HG02678 (cell line): ENCODE measurements around the gene JAZF1.

ENCODE experiments used
- ATAC-seq: cut with Tn5 transposase; IDR thresholded peaks from one replicate; pipeline ENCODE4 v1.9.1; 2021; ENCODE audit warnings: mild to moderate bottlenecking, moderate library complexity; ENCODE audit not compliant: unreplicated experiment

The JAZF1 gene

DNA sequence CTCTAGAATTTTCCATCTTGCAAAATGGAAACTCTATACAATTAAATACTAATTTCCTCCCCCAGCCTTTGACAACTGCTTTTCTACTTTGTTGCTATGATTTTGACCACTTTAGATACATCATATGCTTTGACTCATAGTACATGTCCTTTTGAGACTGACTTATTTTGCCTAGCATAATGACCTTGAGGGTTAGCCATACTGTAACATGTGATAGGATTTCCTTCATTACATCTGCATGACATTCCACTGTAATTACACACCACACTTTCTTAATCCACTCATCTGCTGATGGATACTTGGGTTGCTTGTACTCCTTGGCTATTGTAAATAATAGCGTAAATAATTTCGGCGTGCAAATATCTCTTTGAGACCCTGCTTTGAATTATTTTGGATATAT, 127.7 kb downstream of the JAZF1 start:
- no peak for ATAC-seq

DNA sequence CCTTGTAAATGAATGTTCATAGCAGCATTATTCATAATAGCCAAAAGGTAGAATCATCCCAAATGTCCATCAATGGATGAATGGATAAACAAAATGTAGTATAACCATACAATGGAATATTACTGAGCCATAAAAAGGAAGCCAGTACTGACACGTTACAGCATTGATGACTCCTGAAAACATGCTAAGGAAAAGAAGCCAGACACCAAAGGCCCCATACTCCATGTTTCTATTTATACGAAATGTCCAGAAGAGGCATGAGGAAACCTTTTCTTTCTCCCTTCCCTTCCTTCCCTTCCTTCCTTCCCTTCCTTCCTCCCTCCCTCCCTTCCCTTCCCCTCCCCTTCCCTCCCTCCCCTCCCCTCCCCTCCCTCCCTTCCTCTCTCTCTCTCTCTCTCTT, 131.9 kb downstream of the JAZF1 start:
- ATAC-seq = no peak

DNA sequence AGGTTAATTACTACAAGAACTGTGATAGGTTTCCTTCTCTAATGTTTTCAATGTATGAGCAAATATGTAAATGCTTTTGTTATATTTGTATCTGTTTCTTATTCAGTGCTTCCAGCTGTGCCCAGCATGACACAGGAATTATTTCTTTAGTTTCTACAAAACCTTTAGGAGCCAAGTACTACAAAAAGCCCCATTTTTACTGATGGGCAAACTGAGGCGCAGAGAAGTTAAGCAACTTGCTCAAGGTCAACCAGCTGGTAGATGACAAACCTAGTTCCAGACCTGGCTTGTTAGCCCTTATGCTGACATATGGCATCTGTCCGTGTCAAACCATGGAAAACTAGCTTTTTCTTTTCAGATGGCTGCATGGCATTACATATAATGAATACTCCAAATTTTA, 134.6 kb downstream of the JAZF1 start:
- no peak for ATAC-seq

DNA sequence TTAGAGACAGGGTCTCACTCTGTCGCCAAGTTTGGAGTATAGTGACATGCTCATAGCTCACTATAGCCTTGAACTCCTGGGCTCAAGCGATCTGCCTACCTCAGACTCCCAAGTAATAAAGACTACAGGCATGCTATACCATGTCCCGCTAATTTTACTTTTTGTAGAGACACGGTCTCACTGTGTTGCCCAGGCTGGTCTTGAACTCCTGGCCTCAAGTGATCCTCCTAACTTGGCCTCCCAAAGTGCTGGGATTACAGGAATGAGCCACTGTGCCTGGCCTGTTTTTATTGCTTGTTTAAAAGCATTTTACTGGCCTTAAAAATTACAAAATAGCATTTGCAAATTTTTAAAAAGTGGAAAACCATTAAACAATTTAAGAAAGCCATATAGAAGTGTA, 135.0 kb downstream of the JAZF1 start:
- ATAC-seq = no peak

DNA sequence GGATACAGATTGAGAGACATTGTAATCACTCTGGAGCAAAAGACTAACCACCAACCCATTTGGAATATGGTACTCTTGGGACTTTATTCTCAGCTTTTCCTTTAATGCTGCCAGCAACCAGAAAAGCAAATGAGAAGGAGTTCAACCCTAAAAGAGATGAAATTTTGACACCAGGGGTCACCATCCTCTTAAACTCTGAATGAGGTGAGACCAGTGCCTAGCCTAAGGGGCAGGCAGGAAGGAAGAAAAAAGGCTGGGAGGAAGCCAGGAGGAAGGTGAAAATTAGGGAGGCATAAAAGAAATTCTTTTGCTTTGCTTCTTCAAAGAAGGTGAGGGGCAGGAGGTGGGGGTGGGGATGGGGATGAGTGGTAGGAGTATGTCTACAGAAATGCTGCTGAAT, 135.8 kb downstream of the JAZF1 start:
- no peak for ATAC-seq

DNA sequence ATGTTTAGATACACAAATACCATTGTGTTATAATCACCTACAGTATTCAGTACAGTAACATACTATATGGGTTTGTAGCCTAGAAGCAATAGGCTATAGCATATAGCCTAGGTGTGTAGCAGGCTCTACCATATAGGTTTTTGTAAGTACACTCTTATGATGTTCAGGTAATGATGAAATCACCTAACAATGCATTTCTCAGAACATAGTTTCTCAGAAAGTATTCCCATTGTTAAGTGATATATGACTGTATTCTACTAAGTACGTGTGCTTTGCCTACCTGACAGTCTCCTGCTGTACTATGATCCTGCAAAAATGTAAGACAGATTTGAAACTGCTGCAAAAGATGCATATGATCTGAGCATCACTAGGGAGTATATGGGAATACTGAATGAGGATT, 137.9 kb downstream of the JAZF1 start:
- no peak for ATAC-seq

DNA sequence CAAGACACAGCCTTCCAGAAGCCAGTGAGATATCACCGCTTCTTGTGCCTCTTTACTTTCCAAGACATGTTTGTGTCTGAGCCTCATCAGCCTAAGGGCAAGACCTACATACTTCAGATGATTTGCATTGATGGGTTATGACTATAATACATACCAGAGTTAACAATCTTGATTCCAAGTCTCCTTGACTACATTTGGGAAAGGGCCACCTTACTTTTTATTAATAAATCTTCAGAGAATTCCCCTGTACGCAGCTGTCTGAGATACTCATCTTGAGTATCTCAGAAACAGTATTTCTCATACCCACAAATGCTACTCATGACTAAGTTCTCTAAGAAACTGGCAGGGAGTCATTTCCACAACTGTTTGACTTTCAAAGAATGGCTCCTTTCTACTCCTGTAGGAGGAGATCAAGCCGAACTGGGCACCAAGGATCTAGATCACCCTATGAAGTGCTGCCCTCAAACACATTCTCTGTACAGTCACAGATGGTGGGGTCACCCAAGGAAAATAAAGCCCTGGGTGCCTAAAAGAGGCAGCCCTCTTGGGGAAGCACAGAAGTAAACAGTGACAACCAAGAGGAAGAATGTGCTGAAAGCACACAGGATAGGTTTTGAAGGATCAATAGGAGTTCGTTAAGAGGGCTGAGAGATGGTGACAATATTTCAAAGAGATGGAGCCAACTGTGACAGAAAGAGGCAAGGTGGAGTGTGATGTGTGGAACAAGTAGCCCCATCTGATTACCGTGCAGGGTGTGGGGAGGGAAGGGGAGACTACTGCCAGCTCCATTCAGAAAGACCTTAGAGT, 138.9 kb downstream of the JAZF1 start:
- ATAC-seq = no peak

DNA sequence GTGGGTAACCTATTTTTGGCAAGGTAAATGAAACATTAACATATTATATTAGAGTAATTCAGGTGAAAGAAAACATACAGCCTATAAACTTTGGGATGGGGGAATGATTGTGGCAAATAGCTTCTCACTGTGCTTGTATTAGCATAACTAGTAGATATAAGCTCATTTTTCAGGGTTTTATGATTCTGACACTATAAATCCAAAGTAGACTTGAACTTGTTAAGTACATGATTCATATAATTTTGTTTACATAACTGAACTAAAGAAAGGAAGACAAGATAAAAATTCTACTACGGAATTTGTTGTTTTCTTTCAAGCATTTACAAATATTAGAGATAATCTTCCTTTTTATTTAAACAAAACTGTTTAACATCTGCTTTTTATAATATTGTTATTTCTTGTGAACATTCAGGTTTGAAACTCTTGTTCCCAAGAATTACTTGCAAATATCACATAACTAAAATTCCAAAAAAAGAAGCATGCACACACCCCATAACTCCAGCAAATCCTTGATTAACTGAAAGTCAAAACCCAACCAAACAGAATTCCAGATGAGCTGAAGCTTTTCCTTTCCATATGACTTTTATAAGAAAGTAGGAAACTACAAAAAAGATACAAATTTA, 142.3 kb downstream of the JAZF1 start:
- no peak for ATAC-seq

DNA sequence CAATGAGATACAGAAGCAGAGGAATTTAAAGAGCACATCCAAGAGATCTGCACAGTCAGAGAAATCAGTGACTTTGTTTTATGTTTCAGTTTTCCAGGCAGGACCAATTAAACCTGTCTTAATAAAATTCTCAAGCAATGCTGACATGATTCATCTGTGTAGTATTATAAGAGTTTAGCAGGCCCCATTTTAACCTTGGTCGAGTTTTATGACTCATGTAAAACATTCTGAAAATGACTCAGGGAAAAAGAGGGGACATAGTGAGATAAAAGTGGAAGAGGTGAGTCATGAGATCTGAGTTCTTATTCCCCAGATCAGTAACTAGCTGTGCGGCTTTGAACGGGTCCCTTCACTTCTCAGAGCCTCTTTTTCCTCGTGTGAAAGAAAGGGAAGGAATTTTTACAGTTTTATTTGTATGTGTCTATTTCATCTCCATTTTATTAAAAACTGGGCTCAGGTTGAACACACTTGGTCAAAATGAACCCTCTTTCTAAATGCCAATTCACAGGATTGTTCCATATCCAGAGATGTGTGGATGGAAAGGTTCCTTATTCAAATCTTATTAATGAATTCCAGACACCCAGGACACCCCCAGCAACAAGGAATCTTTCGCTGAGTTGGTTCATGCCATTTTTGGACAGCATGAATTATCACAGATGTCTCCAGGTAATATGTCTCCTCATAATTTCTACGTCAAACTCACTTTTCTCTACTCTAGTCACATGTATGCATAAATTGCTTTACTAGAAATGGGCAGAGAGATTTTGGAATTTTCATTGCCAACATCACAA, 143.2 kb downstream of the JAZF1 start:
- peak; percentile 87 for ATAC-seq

DNA sequence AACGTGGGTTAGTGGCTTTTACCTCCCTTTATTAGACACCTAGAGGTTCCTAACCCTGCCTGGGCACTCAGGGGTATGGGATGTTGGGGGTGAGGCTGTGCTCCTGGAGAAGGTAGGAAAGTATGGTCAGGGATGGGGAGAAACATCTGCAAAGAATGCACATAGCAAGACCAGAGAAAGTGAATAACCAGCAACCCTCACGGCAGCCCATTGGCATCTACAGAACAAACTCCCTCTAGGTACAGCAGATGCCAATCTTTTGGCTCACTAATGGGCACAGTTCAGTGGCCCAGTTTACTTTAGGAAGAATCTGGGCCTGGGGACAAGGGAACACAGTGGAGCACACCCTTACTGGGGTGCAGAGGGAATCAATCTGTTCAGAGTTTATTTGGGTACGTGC, 143.9 kb downstream of the JAZF1 start:
- ATAC-seq = no peak

DNA sequence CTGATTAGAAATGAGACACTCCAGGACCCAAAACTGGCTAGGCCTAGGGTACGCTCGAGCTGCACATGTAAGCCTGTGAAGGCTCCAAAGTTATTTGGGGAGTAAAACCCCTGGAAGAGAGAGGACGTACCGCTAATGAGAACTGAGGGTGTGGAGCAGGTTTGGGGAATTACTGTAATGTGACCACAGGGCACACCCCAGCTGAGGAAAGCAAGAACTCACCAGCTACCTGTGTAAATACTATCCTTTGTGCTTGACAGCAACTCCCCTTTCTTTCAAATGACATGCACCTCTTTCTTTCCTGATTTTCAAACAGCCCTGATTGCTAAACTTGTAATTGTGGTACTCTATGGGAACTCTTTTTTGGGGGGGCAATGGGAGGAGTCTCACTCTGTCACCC, 147.2 kb downstream of the JAZF1 start:
- ATAC-seq = no peak

DNA sequence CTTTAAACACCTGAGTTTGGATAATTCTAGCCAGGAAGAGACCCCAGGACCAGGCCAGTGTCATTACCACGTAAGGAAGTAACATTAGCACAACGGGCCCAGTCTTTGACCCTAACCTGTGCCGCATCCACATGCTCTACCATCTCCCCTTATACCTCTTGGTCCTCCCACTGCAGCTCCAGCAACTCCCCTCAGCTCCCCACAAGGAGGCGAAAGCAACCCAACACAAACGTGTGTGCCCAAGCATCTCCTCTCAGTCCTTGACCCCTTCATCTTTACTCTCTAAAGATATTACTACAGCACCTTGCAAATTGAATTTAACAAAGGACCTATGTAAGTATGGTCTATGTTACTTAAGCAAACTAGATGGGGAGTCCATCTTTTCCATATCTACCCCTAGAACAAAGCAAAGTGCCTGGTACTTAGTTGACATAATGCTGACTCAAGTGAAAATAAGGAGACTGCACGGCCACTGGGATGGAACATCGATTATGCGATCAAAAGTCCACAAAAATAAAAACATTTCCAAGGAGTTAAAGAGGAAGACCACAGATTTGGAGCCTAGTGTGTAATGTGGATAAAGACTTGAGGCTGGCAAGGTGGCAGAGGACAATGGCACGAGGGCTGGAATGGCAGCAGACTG, 147.7 kb downstream of the JAZF1 start:
- ATAC-seq = no peak

DNA sequence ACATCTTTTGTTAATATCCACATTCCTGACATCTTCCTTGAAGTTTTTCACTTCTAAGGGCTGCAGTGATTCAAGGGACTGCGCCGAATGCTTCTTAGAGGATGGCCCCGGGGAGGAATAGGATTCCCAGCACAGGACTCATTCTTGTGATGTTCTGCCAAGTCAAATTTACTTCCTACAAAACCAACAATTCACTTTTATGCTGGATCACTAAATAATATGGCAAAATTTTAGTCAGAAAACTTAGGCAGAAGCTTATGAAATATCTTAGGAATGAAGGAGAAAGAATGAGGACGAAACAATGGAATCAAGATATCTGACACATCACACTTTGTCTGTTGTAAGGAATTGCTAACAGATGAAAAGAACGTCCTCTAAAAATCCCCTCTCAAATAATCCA, 151.5 kb downstream of the JAZF1 start:
- no peak for ATAC-seq

DNA sequence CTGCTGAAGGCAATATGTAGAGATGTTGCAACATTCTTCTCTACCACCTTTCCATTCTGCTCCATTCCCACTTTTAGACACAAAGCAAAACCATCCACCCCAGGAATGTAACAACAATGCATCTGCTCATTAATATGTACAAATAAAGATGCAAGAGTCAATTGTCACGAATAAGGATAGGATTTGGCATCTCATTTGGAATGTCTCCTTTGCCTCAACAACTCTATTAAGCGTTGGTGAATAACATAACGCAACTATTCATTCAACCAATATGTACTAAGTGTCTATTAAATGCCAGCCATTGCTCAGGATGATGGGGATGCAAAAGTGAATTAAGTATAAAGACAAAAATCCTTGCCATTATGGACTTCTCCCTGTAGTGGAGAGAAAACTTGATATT, 152.1 kb downstream of the JAZF1 start:
- no peak for ATAC-seq

DNA sequence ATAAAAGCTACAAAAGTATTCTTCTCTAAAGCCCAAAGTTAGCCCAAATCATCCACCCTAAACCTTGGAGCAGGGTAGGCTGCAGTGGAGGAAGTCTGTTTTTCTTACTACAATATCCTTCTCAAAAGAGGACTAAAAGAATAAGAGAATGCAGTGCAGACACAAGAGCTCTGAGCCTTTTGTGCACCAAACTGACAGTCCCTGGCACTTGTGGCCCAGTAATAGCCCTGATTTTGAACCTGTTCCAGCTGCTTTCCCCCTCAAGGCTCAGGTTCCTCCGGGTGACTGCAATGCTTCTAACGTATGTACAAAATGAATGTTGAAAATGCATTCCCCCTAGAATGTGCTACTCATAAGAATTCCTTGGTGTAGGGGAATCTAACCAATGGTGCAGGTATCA, 154.4 kb downstream of the JAZF1 start:
- no peak for ATAC-seq

DNA sequence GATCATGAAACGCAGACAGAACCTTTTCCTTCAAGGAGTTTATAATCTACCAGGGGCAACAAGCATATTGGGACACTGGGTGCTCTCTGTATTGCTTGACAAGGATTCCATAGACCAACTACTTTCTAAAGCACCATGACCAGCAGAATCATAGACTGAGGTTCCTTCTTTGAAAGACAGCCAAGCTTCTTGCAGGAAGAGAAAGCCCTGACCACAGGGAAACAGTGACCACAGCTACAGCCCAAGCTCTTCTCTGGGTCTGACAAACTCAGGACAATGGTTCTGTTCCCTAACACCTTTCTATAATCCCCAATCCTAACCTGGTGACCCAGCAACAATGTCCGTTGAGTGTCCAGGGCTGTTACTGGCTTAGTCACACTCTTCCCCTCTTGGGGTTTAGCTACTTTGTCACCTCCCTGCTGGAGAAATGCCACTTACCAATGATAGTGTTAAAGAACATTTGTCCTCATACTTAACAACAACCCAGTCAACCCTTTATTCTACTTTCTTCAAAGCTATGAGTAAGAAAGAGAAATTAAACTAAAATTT, 155.7 kb downstream of the JAZF1 start:
- ATAC-seq = no peak

DNA sequence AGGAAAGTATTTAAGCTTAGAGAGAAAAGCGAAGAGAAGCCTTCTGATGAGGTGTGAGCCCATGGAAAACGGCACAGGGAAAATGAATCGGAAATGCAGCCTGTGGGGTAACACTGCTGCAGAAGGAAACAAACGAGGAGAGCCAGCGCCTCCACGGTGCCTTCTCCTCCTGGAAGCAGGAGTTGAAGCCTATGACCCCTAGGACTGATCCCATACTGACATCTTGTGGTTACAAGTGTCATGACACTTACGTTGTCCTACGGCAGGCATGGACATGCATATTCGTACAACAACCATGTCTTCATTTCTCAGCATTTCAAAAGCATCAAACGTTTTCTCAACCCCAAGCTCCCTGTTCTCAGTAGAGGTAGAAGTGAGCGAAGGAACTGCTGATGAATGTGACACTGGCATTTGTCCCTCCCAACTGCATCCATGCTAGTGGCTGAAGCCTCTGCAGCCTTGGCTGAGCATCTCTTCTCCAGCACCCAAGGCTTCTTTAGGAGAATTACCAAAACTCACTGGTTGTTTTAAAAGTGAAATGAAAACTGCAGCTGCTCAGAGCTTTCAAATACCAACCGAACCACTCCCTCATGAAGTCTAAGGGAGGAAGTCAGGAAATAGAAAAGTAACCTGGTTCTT, 160.2 kb downstream of the JAZF1 start:
- no peak for ATAC-seq

DNA sequence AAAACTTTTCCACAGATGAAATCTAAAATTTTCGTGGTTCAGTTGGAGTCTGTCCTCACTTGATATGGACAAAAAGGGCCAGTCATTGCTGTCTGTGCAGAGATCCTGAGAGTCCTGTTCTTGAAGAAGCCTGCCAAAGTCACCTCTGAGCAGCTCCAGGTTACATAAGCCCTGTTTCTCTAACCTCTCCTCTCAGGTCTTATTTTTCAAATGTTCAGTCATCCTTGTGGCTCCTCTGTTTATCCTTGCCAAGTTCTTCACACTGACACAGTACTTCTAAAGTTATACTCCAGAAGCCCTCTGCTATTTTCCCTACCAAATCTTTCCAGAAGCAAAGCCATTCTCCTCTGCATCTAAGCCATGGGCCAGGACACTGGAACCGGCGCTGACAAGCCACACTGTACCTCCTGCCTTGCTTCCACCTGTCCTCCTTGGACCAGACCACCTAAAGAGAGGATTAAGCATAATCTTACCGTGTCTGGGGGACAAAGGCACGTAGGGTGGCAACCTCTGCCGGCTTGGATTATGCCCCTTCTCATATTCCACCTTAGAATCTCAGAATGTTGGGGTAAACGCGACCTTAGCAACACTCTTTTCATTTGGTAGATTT, 161.6 kb downstream of the JAZF1 start:
- no peak for ATAC-seq

DNA sequence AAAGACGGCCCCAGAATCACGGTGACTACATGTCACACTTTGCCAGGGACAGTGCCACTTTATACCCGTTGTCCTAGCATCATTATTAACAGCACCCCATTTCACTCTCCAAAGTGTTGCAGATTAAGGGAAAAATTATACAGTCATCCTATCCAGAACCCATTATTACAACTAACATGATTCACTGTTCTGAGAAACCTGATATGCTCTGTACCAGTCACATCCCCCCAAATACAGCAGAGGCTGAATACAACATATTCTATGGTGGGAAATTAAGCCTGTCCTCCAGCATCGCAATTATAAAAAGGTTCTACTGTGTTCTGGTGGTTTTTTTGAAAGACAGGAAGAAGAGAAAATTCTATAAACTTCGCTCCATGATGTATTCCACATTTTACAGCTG, 162.1 kb downstream of the JAZF1 start:
- no peak for ATAC-seq

DNA sequence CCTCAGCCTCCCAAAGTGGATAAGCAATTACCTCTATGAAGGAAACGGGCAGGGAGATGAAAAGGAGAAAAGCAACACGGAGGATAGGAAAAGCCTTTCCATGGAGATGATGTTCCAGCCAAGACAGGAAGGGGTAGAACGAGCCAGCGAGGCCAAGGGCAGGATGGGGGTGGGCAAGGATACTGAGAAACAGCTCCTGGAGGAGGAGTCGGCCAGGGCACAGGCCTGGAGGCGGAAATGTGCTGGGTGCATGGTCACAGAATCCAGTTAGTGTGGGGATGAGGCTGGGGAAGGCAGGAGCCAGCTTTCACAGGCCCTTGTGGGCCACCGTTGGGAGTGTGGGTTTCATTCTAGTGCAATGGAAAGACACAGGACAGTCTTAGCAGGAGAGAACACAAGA, 162.6 kb downstream of the JAZF1 start:
- no peak for ATAC-seq
